NCI-H2196 treated with DMSO at 0.1 percent for 48 hours (cell line): ENCODE data around the gene PTPRM.
"Not testable (repeated sequence)": the region's sequence is repeated elsewhere in the genome, so short reads cannot be mapped to it uniquely, and the experiment has no call there.

Experiments used
- DNase-seq: peaks from one replicate; lab custom pipeline; 2025; ENCODE audit not compliant: unreplicated experiment; lab: John Stamatoyannopoulos, UW

Gene PTPRM

GRCh38 chr18:7721532-7721931 lies 154.4 kb downstream of the PTPRM start:
- no peak for DNase-seq

- no peak for DNase-seq
These were observed 155.8 kb downstream of the PTPRM start for GRCh38 chr18:7722955-7723354.

GRCh38 chr18:7723558-7723957 lies 156.4 kb downstream of the PTPRM start:
- DNase-seq = no peak

- no peak for DNase-seq
These were observed 158.4 kb downstream of the PTPRM start for GRCh38 chr18:7725473-7725872.

- no peak for DNase-seq
These were observed 158.8 kb downstream of the PTPRM start for GRCh38 chr18:7725897-7726296.

- DNase-seq = no peak
These were observed 159.4 kb downstream of the PTPRM start for GRCh38 chr18:7726522-7726921.

GRCh38 chr18:7727361-7728076 lies 160.4 kb downstream of the PTPRM start:
- DNase-seq = no peak

GRCh38 chr18:7728297-7728696 lies 161.2 kb downstream of the PTPRM start:
- no peak for DNase-seq

GRCh38 chr18:7729868-7730267 lies 162.8 kb downstream of the PTPRM start:
- DNase-seq = no peak

GRCh38 chr18:7730682-7731081 lies 163.6 kb downstream of the PTPRM start:
- no peak for DNase-seq

GRCh38 chr18:7733642-7734041 lies 166.5 kb downstream of the PTPRM start:
- DNase-seq = no peak

GRCh38 chr18:7735196-7735595 lies 168.1 kb downstream of the PTPRM start:
- no peak for DNase-seq

GRCh38 chr18:7735626-7736175 lies 168.6 kb downstream of the PTPRM start:
- DNase-seq = no peak

- DNase-seq = not testable (repeated sequence)
These were observed 169.4 kb downstream of the PTPRM start for GRCh38 chr18:7736526-7736925.

GRCh38 chr18:7737550-7737949 lies 170.4 kb downstream of the PTPRM start:
- DNase-seq = no peak

GRCh38 chr18:7740821-7741220 lies 173.7 kb downstream of the PTPRM start:
- no peak for DNase-seq

GRCh38 chr18:7741640-7742039 lies 174.5 kb downstream of the PTPRM start:
- no peak for DNase-seq

GRCh38 chr18:7742224-7742623 lies 175.1 kb downstream of the PTPRM start:
- no peak for DNase-seq

- no peak for DNase-seq
These were observed 176.1 kb downstream of the PTPRM start for GRCh38 chr18:7743256-7743655.

- DNase-seq = no peak
These were observed 179.0 kb downstream of the PTPRM start for GRCh38 chr18:7746106-7746505.

- no peak for DNase-seq
These were observed 181.3 kb downstream of the PTPRM start for GRCh38 chr18:7748251-7749007.

- no peak for DNase-seq
These were observed 181.9 kb downstream of the PTPRM start for GRCh38 chr18:7749008-7749405.
